Activated naive CD8-positive, alpha-beta T cell treated with anti-CD3 and anti-CD28 coated beads, Interleukin-2, amount 50 U/mL, for 16 hours (primary cell): ENCODE results near the gene TMED3.

Source experiments
- DNase-seq: peaks from one replicate; pipeline ENCODE4 v3.0.0-alpha.2; 2020; ENCODE audit warnings: low read depth, low spot score

TMED3 gene

DNA sequence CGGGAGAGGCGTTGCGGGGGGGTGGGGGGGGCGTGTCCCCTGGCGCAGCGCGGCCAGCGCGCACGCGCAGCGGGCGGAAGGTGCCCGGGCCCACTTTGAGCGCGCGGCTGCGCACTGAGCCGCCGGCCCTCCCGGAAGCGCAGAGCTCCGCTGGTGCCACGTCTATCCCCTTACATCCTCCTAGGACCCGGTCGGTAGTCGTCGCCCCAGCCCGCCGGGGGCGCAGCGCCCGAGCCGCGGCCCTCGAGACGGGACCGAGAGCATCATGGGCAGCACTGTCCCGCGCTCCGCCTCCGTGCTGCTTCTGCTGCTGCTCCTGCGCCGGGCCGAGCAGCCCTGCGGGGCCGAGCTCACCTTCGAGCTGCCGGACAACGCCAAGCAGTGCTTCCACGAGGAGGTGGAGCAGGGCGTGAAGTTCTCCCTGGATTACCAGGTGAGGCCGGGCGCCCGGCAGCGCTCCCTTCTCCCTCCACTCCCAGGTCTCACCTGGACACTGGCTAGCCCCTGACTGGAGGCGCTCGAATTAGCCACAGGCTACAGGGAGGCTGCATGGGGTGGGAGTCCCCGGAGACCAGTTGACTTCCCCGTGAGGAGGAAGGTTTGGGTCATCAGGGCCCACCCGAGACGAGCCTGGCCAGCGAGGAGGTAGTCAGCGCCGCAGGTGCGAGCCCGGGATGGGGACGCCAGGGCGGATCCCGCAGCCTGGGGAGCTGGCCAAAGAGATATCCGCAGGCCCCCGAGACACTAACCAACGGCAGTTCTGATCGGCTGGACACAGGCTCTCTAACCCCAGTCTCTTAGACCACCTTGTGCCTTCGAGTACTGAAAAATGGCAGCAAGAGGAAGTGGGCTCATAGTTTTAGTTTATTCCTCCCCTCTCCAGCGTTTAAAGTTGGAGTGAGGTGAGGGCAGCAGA, at the start of gene TMED3:
TSS of gene TMED3 (plus strand) at position 128 of the 916 bp plus-strand sequence. CDS start at position 266, 138 bp downstream.
- DNase-seq = peak; percentile 64

DNA sequence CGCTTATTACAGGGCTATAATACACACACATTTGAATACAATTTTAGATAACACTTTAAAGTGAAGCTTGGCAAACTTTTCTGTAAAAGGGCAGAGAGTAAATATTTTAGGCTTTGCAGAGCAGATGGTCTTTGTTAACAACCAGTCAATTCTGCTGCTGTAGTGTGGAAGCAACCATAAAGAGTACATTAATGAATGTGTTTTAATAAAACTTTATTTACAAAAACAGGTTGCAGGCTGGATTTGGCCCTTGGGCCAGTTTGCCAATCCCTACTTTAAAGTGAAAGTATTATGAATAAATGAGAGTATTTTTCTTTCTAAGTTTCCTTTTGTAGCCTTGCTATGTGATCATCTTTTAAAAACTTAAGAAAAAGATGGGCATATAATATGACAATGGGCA, 49.1 kb upstream of the TMED3 start:
- DNase-seq = no peak

DNA sequence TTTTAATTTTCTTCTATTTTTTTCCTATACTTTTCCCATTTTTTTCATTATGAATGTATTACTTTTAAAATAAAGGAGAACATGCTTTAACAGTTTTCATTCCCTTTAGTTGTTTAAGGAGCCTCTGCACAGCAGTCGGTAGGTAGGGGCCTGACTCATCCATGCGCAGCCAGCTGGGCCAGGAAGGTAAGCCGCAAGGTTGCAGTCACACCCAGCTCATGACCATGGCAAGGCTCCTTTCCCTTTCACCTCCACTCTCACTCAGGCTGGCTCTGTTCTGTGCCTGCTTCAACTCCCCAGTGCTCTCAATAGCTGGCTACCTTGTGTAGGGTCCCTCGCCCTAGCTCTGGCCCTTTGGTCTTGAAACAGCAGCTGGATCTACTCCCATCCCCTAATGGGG, 45.7 kb upstream of the TMED3 start:
- no peak for DNase-seq

DNA sequence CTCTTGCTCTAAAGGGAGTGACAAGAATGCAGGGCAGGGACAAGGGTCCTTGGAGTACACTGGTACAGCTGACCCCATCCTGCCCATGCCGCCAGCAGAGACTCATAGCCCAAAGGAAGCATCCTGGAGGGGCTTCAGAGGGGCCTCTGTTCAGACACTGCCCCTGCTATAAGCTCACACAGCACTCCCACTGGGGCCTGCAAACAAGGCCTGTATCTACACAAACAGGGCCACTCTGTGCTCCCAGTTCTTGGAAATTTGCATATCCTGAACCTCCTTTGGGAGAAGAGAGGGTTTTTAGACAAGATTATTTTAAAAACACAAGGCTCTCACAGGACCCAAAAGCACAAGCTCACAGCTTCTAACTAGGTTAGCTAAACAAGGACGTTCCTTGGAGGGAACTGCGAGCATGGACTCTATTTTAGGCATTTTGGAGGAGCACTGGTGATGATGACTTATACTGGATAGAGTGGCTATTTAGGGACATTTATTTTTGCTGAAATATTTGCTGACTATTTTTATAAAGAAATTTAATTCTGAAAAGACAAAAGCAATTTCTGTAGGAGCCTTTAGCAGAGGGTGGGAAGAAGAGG, 44.8 kb upstream of the TMED3 start:
- no peak for DNase-seq

DNA sequence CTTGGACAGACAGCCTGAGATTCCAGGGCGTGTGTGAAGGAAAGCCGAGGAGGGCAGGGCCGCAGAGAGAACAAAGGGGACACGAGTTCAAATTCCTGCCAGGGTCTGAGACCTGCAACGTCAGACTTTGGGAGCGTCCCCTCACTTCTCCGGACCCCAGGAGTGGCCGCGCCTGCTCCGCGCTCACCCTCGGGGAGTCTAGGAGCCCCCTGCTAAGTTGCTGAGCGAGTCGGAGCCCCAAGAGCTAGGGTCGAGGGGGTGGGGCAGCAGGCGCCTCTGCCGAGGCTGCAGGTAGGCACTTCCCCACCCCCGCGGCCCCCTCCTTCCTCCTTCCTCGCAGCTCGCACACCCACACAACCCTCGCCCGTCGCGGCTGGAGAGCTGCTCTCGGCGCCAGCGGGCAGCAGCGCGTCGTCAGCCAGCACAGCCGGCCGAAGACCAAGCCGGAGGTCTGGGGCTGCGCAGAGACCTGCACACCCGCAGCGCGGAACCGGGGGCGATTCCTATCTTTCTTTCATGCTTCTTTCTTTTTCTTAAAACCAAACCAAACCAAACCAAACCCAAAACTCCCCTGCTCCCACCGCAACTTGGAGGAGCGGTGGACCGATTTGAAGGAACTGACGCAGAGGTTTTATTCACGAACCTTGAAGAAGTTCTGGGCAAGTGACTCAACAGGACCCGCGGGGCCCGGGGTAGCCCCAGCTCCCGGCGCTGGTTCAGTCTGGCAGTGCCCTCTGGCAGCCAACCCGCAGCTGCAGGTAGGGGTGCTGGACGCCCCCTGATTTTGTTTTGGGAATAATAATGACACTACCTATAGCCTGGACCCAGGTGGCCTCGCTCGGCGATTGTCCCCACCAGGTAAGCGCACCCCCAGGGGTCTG, 28.3 kb upstream of the TMED3 start, which contains the start of gene ANKRD34C:
TSS of gene ANKRD34C (plus strand) at position 352 of the 881 bp plus-strand sequence. CDS start 10,563 bp downstream, outside the sequence.
- no peak for DNase-seq

DNA sequence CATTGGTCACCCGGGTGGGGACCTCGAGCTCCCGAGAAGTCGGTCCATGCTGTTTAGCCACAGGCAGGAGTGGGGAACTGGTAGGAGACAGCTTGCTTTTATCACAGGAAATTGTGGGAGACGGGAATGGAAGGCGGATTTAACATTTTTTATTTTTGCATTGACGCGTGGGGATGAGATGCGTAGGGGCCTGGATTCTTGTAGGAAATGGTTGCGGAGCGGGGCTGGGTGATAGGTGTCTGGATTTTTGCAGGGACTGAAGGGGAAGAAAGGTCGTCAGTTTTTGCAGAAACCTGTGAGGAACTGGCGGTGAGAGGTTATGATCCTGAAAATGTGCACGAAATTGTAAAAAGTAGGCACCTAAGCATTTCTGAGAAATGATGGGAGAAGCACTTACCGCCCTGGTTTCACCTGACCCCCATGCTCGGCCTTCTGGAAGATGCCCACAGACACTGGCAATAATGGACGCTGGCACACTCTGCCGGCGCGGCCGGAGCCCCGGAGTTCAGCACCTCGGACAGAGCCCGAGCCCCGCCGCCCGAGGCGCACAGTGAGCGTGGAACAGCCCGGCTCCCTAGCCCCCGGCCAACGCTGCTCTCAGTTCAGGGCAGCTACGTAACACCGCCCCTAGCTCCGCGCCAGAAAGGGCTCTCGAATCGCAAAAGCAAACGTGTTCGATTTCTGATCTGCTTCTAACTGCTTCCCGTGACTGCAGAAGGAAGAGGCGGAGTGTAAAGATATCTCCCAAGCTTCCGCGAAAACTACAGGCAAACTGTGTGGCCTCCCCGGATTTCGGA, 27.5 kb upstream of the TMED3 start:
- DNase-seq = no peak

DNA sequence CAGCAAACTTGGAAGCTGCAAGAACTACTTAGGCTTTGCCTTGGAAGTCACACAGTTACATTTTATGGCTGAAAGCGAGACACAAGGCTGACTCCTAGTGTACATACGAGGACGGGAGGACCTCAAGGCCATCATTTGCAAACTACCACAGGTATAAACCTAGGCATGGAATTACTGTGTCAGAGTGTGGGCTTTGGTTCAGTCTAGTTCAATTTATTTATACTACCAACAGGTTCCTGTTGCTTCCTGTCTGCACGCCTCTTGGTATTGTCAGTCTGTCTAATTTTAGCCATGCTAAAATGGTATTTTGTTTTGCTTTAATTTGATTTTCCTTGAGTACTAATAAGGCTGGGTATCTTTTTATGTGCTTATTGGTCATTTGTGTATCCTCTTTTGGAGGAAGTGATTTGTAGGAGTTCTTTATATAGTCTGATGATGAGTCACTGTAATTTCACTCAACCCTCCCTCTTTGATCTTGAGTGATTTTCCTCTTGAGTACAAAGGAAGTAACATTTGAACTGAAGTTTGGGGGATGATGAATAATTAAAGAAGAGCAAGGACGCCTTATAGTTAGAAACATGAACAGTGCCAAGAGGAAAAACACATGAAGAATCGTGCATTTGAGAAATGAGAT, 20.2 kb upstream of the TMED3 start:
- no peak for DNase-seq

DNA sequence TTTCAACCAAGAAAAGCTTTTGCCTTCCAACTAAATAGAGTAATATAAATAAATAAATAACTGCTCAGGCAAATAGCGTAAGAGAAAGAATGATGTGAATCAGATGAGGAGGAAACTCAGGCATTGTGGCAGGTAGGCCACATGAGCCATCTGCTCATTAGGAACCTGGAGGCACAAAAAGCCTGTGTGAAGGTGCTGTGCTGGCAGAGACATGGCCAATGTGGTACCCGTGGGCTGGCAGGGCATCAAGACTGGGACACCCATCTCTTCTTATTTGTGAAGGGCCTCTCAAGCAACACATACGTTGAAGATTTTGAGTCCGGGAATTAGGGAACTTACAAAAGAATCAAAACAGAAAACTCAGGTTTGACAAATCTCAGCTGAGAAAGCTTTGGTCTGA, 18.9 kb upstream of the TMED3 start:
- DNase-seq = no peak

DNA sequence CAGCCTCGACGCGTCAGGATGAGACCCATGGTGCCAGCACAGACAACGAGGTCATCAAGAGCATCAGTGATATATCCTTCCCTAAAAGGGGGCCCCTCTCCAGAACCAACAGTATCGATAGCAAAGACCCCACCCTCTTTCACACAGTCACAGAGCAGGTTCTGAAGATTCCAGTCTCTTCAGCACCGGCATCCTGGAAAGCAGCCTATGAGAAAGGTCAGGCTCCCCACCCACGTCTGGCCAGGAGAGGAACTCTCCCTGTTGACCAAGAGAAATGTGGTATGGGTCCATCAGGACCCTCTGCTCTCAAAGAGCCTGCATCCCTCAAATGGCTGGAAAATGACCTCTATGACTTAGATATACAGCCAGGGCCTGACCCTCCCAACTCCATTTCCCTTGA, 16.8 kb upstream of the TMED3 start:
- no peak for DNase-seq

DNA sequence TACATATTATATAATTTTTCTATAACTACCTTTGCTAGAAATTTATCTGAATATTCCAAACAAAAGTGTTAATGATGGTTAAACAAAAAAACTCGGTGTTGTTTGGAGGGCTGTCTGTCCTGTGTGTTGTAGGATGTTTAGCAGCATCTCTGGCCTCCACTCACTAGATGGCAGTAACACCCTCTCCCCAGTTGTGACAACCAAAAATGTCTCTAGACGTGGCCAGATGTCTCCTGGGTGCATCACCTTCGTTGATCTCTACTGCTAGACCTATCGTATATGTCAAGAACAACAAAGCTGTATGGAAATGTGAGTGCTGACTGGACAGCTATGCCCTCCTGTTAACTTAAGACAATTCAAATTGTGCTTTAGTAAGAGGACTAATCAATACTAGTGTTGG, 14.3 kb upstream of the TMED3 start:
- no peak for DNase-seq

DNA sequence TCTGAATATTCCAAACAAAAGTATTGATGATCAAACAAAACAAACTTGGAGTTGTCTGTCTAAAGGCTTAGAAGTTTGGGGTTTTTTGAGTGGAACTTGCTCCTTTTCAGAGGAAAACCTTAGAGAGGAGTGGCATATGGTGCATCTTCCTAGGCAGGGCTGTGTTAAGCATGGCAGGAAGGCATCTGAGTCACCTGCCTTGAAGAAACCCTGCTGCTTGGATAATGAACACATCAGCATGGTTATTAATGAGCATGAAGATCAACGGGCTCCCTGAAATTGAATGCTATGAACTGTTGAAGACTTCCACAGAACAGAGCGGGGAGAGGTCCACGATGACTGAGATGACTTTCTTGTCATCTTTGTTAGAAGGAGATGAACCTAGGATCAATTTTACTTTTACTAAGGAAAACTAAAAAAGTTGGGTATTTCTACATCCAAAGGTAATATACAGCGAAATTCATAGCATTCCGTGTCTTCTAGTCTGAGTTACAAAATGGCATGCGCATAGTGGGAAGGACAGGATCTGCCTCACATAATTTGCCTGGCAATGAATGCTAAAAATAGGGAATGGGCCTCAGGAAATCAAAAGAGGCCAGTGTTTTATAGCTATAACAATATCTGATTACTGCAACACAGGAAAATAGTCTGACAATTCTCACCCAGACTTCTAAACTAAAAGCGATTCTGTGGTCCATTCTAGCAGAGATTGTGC, 11.6 kb upstream of the TMED3 start:
- no peak for DNase-seq

DNA sequence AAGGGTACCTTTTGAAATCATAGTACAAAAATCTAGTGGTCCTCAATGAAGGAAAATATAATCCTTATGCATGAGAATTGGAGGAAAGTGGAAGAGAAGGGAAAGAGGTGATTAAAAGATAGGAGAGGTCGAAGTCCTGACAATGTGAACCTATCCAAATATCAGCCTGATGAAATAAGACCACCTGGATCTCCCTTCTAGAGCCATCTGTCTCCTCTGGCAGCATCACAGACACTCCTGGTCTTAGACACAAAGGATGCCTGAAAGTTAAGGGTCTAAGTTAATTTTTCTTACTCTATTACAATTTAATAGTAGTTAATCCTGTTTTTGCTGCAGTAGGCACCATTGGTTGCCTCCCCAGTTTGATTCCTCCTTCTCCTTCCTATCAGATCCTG, 11.1 kb upstream of the TMED3 start:
- DNase-seq = no peak

DNA sequence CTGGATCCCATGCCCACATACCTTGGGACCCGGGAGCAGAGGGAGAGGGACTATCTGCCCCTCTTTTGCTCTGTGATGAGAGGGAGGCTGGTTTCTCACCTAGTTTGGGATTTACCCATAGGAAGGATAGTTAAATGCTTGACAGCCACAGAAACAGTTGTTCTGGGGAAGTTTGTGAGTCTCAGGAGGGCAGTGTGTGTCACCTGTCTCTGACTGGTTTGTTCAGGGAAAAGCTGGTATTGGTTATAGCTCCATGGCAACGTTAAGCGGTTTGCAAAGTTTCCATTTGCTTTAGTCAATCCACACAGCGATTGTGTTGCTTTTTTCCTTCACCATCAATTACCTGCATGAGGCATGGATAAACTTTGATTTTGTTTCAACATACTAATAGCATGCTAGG, 3.7 kb upstream of the TMED3 start:
- no peak for DNase-seq

DNA sequence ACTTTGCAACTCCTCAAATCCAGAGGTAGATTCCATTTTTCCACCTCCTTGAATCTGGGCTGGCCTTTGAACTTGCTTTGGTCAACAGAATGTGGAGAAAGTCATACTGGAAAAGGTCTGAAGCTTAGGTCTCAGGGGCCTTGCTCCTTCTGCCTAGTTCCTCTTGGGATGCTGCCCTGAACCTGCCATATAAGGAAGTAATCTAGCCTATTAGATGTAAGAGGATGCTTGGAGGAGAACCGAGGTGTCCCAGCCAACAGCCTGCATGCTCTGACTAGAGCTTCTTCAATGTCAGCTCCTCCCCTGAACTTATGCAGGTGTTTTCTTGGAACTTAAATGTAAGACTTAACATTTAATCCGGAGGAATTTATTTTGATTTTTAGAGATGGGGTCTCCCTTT, 2.0 kb upstream of the TMED3 start:
- no peak for DNase-seq

DNA sequence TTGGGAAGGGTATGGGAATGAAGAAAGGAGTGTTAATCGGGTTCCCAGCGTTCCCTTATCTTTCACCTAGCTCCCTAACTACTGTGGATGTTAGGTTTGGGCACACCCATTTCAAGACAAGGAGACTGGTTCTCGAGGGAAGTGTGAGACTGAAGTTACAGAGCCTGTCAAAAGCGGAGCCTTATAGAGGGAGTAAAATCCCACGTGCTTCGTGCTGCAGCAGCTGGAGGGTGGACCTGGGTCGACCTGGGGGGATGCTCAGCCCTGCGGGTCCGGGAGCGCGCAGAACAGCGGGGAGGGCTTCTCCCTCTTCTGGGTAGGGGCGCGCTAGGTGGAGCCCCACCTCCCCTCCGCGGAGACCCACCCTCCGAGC, 314 bp upstream of the TMED3 start:
- DNase-seq = no peak

DNA sequence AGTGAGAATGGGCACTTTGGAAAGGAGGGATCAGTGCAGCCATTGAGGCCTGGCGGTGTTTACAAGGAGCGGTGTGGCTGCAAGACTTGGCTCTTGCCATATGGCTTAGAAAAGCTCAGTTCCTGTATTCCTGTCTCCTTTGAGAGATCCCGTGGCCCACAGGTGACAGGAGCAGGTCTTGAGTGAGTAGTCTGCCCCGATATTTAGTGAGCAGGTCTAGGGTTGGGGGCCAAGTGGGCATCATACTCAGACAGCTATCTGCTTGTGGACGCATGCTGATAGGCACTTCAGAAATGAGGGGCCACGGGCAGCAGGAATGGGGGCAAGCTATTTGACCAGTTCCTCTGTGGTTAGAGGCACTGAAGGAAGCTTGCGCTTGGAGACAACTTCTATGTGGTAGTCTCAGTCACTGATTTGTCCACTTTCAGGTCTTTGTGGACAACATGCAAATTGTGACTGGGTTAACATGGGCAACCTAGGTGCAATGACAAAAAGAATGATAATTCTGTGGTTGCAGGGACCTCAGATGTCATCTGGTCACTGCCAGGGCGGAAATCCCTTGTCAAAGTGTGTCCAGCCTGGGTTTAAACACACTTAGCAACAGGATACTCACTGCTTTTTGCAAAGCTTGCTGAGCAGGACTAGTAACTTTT, 1.1 kb downstream of the TMED3 start:
- DNase-seq = no peak

DNA sequence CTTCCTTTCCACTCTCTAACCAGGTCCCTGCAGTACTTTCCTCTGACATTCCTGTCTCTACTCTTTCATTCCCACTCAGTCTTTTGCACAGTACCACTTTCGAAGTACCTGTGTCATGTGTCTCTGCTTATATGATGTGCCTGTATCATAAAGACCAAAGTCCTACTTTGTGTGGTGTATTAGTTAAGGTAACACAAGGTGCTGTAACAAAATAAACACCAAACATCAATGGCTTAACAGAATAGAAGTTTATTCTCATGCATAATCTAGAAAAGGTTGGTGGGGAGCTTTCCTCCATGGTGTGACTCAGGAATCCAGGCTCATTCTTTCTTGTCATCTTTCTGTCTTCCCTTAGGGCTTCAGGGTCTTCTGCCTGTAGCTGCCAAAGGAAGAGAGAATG, 3.3 kb downstream of the TMED3 start:
- no peak for DNase-seq

DNA sequence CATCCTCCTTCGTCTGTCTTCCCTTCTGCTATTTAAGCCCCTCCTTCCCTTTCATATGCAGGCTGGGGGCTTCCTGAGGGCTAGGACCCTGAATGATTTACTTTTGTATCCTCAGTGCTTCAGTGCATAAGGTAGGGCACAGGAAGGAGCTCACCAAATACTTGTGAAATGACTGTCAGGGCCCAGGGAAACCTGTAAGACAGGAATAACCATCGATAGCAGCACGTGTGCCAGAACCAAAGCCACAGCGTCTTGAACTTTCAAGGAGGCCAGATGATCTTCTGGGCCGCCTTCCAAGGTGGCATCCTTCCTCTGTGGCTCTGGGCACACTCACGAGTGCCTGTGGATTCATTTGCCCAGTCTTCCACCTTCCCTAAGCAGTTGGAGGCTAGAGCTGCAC, 3.9 kb downstream of the TMED3 start:
- no peak for DNase-seq

DNA sequence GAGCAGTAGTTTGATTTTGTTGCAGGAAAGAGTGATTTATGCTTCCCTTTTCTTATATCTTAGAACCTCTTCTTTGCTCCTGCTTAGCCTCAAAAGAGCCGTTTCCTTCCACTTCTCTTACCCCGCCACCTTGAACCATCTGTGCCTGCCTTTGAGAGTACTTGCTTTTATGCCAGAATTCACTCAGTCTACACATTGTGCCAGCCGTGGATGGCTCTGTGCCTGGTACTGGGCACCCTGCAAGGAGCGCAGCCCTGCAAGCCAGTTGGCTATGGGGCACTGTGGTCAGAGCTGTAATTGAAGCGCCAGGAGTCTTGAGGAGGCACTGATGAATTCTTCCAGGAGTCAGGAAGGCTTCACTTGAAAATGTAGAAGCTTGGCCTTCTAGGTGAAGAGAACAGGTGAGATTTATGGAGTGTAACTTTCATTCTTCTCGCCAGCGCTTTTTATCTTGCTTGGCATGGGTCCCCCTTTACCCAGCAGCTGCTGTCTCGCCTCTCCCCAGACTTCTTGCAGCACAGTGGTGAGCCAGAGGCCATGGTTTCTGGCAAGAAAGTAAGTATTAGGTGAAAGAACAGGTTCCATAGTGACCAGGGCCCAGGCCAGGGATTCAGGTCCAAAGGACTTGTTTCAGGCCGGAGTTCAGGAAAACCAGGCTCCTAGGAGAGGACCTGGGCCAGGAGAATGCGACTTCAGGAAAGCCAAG, 4.9 kb downstream of the TMED3 start:
- DNase-seq = no peak
